Measurements from ENCODE around the gene CCDC178.
"Not testable (repeated sequence)": the region's sequence is repeated elsewhere in the genome, so short reads cannot be mapped to it uniquely, and the experiment has no call there.

Gene CCDC178

GRCh38 chr18:33210575-33211189 lies 229.8 kb downstream of the CCDC178 start:
- FAIRE-seq = peak; percentile 72

- no peak for FAIRE-seq
Measured at GRCh38 chr18:33205777-33206176, 234.7 kb downstream of the CCDC178 start.

DNA sequence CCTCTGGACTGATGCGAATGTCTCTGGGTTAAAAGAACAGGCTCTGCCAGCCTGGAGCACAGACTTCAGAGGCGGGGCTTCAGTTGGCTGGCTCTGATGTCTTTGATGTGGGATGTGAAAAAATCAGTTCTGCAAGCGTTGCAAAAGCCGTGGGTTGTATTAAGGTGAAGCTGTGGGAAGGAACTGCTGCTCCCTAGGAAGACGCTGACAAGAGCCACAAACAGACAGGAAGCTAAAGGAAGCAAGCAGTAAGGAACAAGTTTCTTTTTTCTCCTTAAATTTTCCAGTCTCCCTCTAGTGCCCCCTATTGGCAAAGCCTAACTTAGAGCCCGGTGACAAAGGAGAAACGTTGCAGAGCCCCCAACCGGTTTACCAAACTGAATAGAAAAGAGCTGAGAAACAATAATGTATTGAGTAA lies 239.0 kb downstream of the CCDC178 start:
- FAIRE-seq = no peak

- FAIRE-seq = no peak
Measured at GRCh38 chr18:33195795-33196194, 244.7 kb downstream of the CCDC178 start.

GRCh38 chr18:33194793-33195192 lies 245.7 kb downstream of the CCDC178 start:
- FAIRE-seq = no peak

GRCh38 chr18:33184958-33185357 lies 255.6 kb downstream of the CCDC178 start:
- no peak for FAIRE-seq

- no peak for FAIRE-seq
Measured at GRCh38 chr18:33184175-33184574, 256.3 kb downstream of the CCDC178 start.

GRCh38 chr18:33183136-33183535 lies 257.4 kb downstream of the CCDC178 start:
- no peak for FAIRE-seq

DNA sequence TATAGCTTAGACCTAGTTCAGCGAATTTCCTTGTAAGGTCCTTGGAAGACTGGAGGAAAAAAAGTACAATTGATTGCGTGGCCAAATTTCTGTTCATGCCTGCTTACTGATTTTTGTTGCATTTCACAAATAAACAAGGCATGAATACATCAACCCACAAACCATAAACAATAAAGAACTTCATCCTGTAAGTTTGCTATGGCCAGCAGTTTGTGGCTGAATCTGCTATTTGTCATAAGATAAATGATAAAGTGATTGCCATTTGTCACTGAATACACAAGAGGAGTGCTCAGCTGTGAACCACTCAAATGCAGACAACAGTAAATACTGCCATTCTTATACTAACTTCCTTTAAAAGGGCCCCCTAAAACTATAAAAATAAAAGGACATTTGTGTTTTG lies 259.5 kb downstream of the CCDC178 start:
- no peak for FAIRE-seq

GRCh38 chr18:33169218-33169617 lies 271.3 kb downstream of the CCDC178 start:
- FAIRE-seq = no peak

GRCh38 chr18:33164121-33164520 lies 276.4 kb downstream of the CCDC178 start:
- FAIRE-seq = not testable (repeated sequence)

- no peak for FAIRE-seq
Measured at GRCh38 chr18:33161131-33161530, 279.4 kb downstream of the CCDC178 start.

DNA sequence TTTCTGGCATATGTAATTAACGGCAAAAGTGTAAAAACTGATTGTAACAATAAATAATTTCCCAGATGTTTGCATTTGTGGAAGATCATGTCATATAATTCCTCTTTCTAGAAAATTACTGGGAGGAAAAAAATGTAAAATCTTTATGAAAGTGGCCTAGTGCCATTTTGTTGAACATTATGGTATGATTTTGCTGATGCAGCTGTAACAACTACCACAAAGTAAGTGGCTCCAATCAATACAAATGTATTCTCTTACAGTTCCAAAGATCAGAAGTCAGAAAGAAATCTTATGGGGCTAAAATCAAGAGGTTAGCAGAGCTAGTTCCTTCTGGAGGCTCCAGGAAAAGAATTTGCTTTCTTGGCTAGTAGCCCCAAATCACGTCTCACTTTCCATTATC lies 281.4 kb downstream of the CCDC178 start:
- FAIRE-seq = no peak

- no peak for FAIRE-seq
Measured at GRCh38 chr18:33157893-33158292, 282.6 kb downstream of the CCDC178 start.

- no peak for FAIRE-seq
Measured at GRCh38 chr18:33156906-33157470, 283.5 kb downstream of the CCDC178 start.

DNA sequence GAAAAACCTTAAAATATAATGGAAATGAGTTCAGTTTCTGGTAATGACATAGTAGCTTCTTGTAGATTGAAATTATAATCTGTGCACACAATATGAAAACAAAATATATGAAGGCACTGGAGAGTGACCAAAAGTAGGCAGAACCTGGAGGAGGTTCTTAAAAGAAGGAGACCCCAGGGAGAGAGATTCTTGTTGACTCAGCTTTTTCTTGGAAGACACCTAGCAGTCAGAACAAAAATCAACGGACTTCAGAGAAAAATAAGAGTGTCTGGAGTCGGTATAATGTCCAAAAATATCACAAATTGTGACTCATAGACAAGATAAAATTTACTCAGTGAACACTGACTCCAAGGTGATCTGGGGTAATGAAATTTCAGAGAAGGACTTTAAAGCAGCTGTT lies 286.5 kb downstream of the CCDC178 start:
- FAIRE-seq = no peak

DNA sequence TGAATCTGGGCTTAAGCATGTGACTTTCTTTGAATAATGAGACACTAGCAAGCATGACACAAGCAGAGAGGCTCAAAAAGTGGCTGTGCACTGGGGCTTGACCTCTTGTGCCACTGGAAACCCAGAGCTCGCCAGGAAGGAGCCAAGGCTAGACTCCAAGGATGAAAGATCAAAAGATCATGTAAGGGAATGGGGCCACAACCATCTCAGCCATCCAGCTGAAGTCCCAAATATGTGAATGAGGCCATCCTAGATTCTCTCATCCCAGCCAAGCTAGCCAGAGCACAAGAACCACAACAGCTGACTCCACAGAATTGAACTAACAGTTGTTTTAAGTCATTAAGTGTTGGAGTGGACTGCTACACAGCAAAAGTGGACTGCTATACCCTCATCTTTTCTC lies 288.1 kb downstream of the CCDC178 start:
- no peak for FAIRE-seq

- not testable (repeated sequence) for FAIRE-seq
Measured at GRCh38 chr18:33147811-33148210, 292.7 kb downstream of the CCDC178 start.

GRCh38 chr18:33146014-33146413 lies 294.5 kb downstream of the CCDC178 start:
- FAIRE-seq = no peak

GRCh38 chr18:33135951-33136660 lies 304.4 kb downstream of the CCDC178 start:
- FAIRE-seq = no peak

GRCh38 chr18:33132657-33133056 lies 307.9 kb downstream of the CCDC178 start:
- no peak for FAIRE-seq

DNA sequence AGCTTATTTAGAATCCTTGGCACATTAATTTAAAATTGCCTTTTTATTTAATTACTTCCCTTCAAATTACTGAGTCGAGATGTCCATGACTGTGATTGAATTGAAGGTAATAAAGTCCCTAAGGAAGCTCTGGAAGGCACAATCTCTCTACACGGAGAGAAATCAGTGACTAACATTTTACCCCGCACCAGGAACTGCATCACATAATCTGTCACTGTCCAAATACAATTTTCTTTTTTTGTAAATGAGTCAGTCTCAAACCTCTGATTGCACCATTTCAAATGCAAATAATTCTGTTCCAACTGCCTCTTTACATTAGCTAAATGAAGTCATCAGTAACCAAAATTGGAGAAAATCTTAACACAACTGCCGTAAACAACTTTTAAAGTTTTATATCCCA lies 311.9 kb downstream of the CCDC178 start:
- no peak for FAIRE-seq

- no peak for FAIRE-seq
Measured at GRCh38 chr18:33123862-33124518, 316.5 kb downstream of the CCDC178 start.

DNA sequence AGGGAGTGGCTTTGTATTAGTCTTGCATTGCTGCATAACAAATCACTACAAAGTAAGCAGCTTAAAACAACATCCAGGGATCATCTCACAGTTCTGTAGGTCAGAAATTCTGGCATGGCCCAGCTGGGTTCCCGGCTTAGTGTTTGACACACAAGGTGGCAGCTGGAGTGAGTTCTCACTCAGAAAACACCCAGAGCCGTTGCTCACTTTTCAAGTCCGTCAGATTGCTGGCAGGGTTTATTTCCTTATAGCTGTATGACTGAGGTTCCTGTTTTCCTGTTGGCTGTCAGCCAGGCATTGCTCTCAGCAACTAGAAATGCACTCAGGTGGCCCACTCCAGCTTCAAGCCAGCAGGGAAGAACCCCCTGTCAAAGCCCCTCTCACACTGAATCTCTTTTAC lies 324.1 kb downstream of the CCDC178 start:
- no peak for FAIRE-seq
